GM23338 (cell line): ENCODE measurements around the gene C17orf78. TPM values are rescaled to one million over a fixed set of nuclear protein-coding genes. Genes with fewer than 3 reads are reported as not detected.

ENCODE experiments used
- ATAC-seq: fragments of 200-7000 bp; cut with Tn5 transposase; 3 replicates; pipeline ENCODE4 v1.9.1; 2020
- DNase-seq: peaks from one replicate; pipeline ENCODE4 v3.0.0-alpha.2; 2015; ENCODE audit warnings: low spot score
- H2AFZ ChIP-seq: fragments of 200-600 bp; sonication (generic); 2 replicates; pipeline ENCODE4 v1.8.0; 2016; ENCODE audit warnings: antibody characterized with exemption, mild to moderate bottlenecking, moderate library complexity
- H3F3A ChIP-seq: fragments of 200-600 bp; sonication (generic); replicated peaks from 2 replicates; pipeline ENCODE4 v1.8.0; 2017; ENCODE audit warnings: antibody characterized with exemption, mixed run types, low read depth
- H3K27ac ChIP-seq: fragments of 200-600 bp; sonication (generic); 2 replicates; pipeline ENCODE4 v1.6.1; 2016; ENCODE audit warnings: low read depth
- H3K27me3 ChIP-seq: fragments of 200-600 bp; sonication (generic); 2 replicates; pipeline ENCODE4 v1.8.0; 2016; ENCODE audit warnings: mild to moderate bottlenecking, mixed run types, moderate library complexity; ENCODE audit not compliant: insufficient read depth
- H3K36me3 ChIP-seq: fragments of 200-600 bp; sonication (generic); 2 replicates; pipeline ENCODE4 v1.8.0; 2016; ENCODE audit warnings: mild to moderate bottlenecking; ENCODE audit not compliant: insufficient read depth
- H3K4me1 ChIP-seq: fragments of 200-600 bp; sonication (generic); 2 replicates; pipeline ENCODE4 v1.8.0; 2016; ENCODE audit warnings: mild to moderate bottlenecking, moderate library complexity; ENCODE audit not compliant: insufficient read depth
- H3K4me2 ChIP-seq: fragments of 200-600 bp; sonication (generic); 2 replicates; pipeline ENCODE4 v1.7.1; 2017; ENCODE audit warnings: mixed run types
- H3K4me3 ChIP-seq: fragments of 200-600 bp; sonication (generic); 2 replicates; pipeline ENCODE4 v1.6.1; 2016; ENCODE audit warnings: mixed run types
- H3K79me2 ChIP-seq: fragments of 200-600 bp; sonication (generic); replicated peaks from 2 replicates; pipeline ENCODE4 v1.8.0; 2017; ENCODE audit warnings: mild to moderate bottlenecking; ENCODE audit not compliant: insufficient read depth
- H3K9me2 ChIP-seq: fragments of 200-600 bp; sonication (generic); 2 replicates; pipeline ENCODE4 v1.8.0; 2017; ENCODE audit not compliant: insufficient read depth
- H4K20me1 ChIP-seq: fragments of 200-600 bp; sonication (generic); replicated peaks from 2 replicates; pipeline ENCODE4 v1.8.0; 2017; ENCODE audit warnings: mild to moderate bottlenecking; ENCODE audit not compliant: insufficient read depth
- H3K27ac Mint-ChIP-seq: 2 replicates; pipeline ENCODE4 v1.8.0; 2020; ENCODE audit warnings: inconsistent platforms, mild to moderate bottlenecking, moderate library complexity, mixed read lengths
- H3K27me3 Mint-ChIP-seq: 3 replicates; pipeline ENCODE4 v1.8.0; 2022; ENCODE audit warnings: low read depth, mild to moderate bottlenecking, moderate library complexity, mixed read lengths, inconsistent platforms; ENCODE audit not compliant: insufficient read depth, poor library complexity
- H3K36me3 Mint-ChIP-seq: 3 replicates; pipeline ENCODE4 v1.8.0; 2021; ENCODE audit warnings: low read depth, mild to moderate bottlenecking, inconsistent platforms, moderate library complexity, mixed read lengths
- H3K4me1 Mint-ChIP-seq: 3 replicates; pipeline ENCODE4 v1.8.0; 2020; ENCODE audit warnings: mild to moderate bottlenecking, inconsistent platforms, mixed read lengths
- H3K4me3 Mint-ChIP-seq: 3 replicates; pipeline ENCODE4 v1.8.0; 2021; ENCODE audit warnings: moderate library complexity, mild to moderate bottlenecking, inconsistent platforms, mixed read lengths
- H3K9me3 Mint-ChIP-seq: 3 replicates; pipeline ENCODE4 v1.8.0; 2020; ENCODE audit warnings: moderate library complexity, mild to moderate bottlenecking, inconsistent platforms, mixed read lengths
- POLR2AphosphoS5 ChIP-seq: IDR thresholded peaks from 2 replicates; pipeline ENCODE4 v1.6.1; 2016; ENCODE audit warnings: antibody characterized with exemption, low read depth
- ZNF114 ChIP-seq: fragments of 250-450 bp; sonication (Bioruptor Pico); IDR thresholded peaks from 2 replicates; pipeline ENCODE4 v1.5.0; 2020; ENCODE audit warnings: mild to moderate bottlenecking, moderate library complexity
- ZNF331 ChIP-seq: fragments of 250-450 bp; sonication (Bioruptor Pico); IDR thresholded peaks from 2 replicates; pipeline ENCODE4 v1.5.0; 2020; ENCODE audit warnings: low read depth, mild to moderate bottlenecking, moderate library complexity
- polyA plus RNA-seq: library from polyadenylated mRNA; unstranded; fragments of >200 nt; fragmentation: Nextera tagmentation; extraction: Ambion mirVana; gene quantifications from 2 replicates; pipeline ENCODE4 v1.2.1, GENCODE V29; 2016
- total RNA-seq: library from RNA; depleted of rRNA; stranded (reverse); fragments of >200 nt; shearing (Covaris generic); gene quantifications from 2 replicates; pipeline ENCODE4 v1.2.3, GENCODE V29; 2014
- TF ChIP-seq, protein P1 (sequence below), 2 experiments: fragments of 200-600 bp in 1 of 2; sonication (generic) in 1 of 2; conservative IDR thresholded peaks; 2 replicates each; pipeline versions ENCODE4 v1.5.1 to v1.6.1; 2016 to 2017; ENCODE audit warnings: antibody characterized with exemption in 2 of 2, low read depth in 2 of 2, mild to moderate bottlenecking in 2 of 2, moderate library complexity in 1 of 2
- TF ChIP-seq, protein P2 (sequence below): IDR thresholded peaks from one replicate; pipeline ENCODE4 v1.6.1; 2018; ENCODE audit warnings: antibody characterized with exemption; ENCODE audit not compliant: unreplicated experiment
- TF ChIP-seq, protein P3 (sequence below): IDR thresholded peaks from 2 replicates; pipeline ENCODE4 v1.6.1; 2016; ENCODE audit warnings: antibody characterized with exemption
- TF ChIP-seq, protein P4 (sequence below): fragments of 250-450 bp; sonication (Bioruptor Pico); IDR thresholded peaks from 2 replicates; pipeline ENCODE4 v1.5.0; 2020; ENCODE audit warnings: mild to moderate bottlenecking, moderate library complexity

C17orf78 gene
- total and polyA plus RNA-seq, 2 experiments from 2014 or later: 0.19 TPM; not detected in 1

DNA sequence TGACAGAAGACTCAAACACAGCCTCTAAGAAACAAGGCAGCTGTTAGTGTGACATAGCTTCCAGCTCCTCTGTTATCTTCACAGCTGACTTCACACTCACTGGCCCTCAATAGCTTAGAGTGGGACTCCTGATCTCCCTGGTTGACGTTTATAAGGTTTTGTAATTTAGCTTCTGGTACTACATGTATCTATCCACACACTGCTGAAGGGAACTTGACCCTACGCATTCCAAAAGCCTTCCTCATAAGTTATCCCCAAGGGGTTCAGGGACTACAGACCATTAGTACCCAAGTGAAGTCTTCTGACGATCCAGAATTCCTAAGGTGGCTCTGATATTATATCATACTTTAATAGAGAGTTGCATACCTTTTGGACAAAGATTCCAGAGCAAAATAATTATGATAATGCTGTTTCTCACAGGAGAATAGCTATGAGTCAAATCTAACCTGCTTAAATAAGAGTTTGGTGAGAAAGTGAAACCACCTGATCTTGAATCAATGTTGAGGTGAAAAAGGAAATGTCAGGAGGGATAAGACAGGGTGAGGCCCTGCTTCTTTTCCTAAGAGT lies 16.3 kb downstream of the C17orf78 start (continued):
- TF ChIP-seq, protein P1, sequence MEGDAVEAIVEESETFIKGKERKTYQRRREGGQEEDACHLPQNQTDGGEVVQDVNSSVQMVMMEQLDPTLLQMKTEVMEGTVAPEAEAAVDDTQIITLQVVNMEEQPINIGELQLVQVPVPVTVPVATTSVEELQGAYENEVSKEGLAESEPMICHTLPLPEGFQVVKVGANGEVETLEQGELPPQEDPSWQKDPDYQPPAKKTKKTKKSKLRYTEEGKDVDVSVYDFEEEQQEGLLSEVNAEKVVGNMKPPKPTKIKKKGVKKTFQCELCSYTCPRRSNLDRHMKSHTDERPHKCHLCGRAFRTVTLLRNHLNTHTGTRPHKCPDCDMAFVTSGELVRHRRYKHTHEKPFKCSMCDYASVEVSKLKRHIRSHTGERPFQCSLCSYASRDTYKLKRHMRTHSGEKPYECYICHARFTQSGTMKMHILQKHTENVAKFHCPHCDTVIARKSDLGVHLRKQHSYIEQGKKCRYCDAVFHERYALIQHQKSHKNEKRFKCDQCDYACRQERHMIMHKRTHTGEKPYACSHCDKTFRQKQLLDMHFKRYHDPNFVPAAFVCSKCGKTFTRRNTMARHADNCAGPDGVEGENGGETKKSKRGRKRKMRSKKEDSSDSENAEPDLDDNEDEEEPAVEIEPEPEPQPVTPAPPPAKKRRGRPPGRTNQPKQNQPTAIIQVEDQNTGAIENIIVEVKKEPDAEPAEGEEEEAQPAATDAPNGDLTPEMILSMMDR (conservative IDR thresholded peaks at IDR 0.05; ENCODE audit: low read depth in 2 of 2): no peak
- no peak for TF ChIP-seq POLR2AphosphoS5

DNA sequence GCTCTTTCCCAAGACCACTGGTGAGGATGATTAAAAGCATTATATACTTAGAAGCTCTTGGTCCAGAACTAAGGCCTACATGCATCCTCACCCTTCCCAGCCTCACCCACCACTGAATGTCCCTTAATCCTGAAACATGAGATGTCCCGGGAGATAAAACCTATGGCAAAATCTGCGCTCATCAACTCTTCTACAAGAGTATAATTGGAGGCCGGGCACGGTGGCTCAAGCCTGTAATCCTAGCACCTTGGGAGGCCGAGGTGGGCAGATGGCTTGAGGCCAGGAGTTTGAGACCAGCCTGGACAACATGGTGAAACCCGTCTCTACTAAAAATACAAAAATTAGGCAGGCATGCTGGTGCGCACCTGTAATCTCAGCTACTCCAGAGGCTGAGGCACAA lies 17.6 kb downstream of the C17orf78 start:
- H3K27me3 Mint-ChIP-seq: peaks cover 3% of the 10 kb centered on the region
- ATAC-seq (no peak), DNase-seq (no peak)
- H3K27me3 ChIP-seq: no peaks in the 10 kb centered on the region
- no peak overlapping the region for H3K4me3 ChIP-seq
- H3K36me3 ChIP-seq: no peaks in the 10 kb centered on the region
- H3K27ac Mint-ChIP-seq: no peak overlapping the region
- no peak overlapping the region for H2AFZ ChIP-seq
- no peak overlapping the region for H3K27ac ChIP-seq
- no peaks in the 10 kb centered on the region; the same call in 1 of the 2 replicates for H4K20me1 ChIP-seq
- no peak overlapping the region for H3K4me3 Mint-ChIP-seq
- H3K4me2 ChIP-seq: no peak overlapping the region
- H3F3A ChIP-seq: no peaks in the 10 kb centered on the region
- H3K79me2 ChIP-seq: no peaks in the 10 kb centered on the region
- peaks cover 3% of the 10 kb centered on the region; the same call in 2 of the 3 replicates for H3K4me1 Mint-ChIP-seq
- H3K4me1 ChIP-seq: no peaks in the 10 kb centered on the region; the same call in 1 of the 2 replicates
- no peaks in the 10 kb centered on the region for H3K9me2 ChIP-seq
- H3K36me3 Mint-ChIP-seq: no peaks in the 10 kb centered on the region
- TF ChIP-seq, protein P2, sequence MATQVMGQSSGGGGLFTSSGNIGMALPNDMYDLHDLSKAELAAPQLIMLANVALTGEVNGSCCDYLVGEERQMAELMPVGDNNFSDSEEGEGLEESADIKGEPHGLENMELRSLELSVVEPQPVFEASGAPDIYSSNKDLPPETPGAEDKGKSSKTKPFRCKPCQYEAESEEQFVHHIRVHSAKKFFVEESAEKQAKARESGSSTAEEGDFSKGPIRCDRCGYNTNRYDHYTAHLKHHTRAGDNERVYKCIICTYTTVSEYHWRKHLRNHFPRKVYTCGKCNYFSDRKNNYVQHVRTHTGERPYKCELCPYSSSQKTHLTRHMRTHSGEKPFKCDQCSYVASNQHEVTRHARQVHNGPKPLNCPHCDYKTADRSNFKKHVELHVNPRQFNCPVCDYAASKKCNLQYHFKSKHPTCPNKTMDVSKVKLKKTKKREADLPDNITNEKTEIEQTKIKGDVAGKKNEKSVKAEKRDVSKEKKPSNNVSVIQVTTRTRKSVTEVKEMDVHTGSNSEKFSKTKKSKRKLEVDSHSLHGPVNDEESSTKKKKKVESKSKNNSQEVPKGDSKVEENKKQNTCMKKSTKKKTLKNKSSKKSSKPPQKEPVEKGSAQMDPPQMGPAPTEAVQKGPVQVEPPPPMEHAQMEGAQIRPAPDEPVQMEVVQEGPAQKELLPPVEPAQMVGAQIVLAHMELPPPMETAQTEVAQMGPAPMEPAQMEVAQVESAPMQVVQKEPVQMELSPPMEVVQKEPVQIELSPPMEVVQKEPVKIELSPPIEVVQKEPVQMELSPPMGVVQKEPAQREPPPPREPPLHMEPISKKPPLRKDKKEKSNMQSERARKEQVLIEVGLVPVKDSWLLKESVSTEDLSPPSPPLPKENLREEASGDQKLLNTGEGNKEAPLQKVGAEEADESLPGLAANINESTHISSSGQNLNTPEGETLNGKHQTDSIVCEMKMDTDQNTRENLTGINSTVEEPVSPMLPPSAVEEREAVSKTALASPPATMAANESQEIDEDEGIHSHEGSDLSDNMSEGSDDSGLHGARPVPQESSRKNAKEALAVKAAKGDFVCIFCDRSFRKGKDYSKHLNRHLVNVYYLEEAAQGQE: no peak
- no peak for TF ChIP-seq ZNF331 (CRISPR knock-in tag)
- TF ChIP-seq, protein P1 (conservative IDR thresholded peaks at IDR 0.05; ENCODE audit: low read depth in 2 of 2): no peak
- TF ChIP-seq, protein P3, sequence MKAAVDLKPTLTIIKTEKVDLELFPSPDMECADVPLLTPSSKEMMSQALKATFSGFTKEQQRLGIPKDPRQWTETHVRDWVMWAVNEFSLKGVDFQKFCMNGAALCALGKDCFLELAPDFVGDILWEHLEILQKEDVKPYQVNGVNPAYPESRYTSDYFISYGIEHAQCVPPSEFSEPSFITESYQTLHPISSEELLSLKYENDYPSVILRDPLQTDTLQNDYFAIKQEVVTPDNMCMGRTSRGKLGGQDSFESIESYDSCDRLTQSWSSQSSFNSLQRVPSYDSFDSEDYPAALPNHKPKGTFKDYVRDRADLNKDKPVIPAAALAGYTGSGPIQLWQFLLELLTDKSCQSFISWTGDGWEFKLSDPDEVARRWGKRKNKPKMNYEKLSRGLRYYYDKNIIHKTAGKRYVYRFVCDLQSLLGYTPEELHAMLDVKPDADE: no peak
- TF ChIP-seq, protein P4, sequence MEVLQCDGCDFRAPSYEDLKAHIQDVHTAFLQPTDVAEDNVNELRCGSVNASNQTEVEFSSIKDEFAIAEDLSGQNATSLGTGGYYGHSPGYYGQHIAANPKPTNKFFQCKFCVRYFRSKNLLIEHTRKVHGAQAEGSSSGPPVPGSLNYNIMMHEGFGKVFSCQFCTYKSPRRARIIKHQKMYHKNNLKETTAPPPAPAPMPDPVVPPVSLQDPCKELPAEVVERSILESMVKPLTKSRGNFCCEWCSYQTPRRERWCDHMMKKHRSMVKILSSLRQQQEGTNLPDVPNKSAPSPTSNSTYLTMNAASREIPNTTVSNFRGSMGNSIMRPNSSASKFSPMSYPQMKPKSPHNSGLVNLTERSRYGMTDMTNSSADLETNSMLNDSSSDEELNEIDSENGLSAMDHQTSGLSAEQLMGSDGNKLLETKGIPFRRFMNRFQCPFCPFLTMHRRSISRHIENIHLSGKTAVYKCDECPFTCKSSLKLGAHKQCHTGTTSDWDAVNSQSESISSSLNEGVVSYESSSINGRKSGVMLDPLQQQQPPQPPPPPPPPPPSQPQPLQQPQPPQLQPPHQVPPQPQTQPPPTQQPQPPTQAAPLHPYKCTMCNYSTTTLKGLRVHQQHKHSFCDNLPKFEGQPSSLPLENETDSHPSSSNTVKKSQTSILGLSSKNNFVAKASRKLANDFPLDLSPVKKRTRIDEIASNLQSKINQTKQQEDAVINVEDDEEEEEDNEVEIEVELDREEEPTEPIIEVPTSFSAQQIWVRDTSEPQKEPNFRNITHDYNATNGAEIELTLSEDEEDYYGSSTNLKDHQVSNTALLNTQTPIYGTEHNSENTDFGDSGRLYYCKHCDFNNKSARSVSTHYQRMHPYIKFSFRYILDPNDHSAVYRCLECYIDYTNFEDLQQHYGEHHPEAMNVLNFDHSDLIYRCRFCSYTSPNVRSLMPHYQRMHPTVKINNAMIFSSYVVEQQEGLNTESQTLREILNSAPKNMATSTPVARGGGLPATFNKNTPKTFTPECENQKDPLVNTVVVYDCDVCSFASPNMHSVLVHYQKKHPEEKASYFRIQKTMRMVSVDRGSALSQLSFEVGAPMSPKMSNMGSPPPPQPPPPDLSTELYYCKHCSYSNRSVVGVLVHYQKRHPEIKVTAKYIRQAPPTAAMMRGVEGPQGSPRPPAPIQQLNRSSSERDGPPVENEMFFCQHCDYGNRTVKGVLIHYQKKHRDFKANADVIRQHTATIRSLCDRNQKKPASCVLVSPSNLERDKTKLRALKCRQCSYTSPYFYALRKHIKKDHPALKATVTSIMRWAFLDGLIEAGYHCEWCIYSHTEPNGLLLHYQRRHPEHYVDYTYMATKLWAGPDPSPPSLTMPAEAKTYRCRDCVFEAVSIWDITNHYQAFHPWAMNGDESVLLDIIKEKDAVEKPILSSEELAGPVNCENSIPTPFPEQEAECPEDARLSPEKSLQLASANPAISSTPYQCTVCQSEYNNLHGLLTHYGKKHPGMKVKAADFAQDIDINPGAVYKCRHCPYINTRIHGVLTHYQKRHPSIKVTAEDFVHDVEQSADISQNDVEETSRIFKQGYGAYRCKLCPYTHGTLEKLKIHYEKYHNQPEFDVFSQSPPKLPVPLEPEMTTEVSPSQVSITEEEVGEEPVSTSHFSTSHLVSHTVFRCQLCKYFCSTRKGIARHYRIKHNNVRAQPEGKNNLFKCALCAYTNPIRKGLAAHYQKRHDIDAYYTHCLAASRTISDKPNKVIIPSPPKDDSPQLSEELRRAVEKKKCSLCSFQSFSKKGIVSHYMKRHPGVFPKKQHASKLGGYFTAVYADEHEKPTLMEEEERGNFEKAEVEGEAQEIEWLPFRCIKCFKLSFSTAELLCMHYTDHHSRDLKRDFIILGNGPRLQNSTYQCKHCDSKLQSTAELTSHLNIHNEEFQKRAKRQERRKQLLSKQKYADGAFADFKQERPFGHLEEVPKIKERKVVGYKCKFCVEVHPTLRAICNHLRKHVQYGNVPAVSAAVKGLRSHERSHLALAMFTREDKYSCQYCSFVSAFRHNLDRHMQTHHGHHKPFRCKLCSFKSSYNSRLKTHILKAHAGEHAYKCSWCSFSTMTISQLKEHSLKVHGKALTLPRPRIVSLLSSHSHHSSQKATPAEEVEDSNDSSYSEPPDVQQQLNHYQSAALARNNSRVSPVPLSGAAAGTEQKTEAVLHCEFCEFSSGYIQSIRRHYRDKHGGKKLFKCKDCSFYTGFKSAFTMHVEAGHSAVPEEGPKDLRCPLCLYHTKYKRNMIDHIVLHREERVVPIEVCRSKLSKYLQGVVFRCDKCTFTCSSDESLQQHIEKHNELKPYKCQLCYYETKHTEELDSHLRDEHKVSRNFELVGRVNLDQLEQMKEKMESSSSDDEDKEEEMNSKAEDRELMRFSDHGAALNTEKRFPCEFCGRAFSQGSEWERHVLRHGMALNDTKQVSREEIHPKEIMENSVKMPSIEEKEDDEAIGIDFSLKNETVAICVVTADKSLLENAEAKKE (CRISPR knock-in tag): no peak
- TF ChIP-seq ZNF114: no peak
- H3K9me3 Mint-ChIP-seq: no peaks in the 10 kb centered on the region
